HepG2 (cell line): ENCODE data around the gene REEP6. TPM values are rescaled to one million over a fixed set of nuclear protein-coding genes. Genes with fewer than 3 reads are reported as not detected.

Source experiments
- ATF2 ChIP-seq: sonication (generic); formaldehyde crosslinking; IDR thresholded peaks from 2 replicates; pipeline ENCODE4 v1.4.0; 2020; ENCODE audit warnings: missing genetic modification reagents
- CHCHD3 ChIP-seq: sonication (generic); formaldehyde crosslinking; IDR thresholded peaks from 2 replicates; pipeline ENCODE4 v1.8.0; 2022; ENCODE audit warnings: mild to moderate bottlenecking, missing genetic modification reagents, moderate library complexity
- CREB3 ChIP-seq: sonication (generic); formaldehyde crosslinking; IDR thresholded peaks from 2 replicates; pipeline ENCODE4 v1.5.0; 2020; ENCODE audit warnings: missing genetic modification reagents
- CTCF ChIP-seq: sonication (generic); formaldehyde crosslinking; IDR thresholded peaks from 2 replicates; pipeline ENCODE4 v1.5.0; 2020; ENCODE audit warnings: mild to moderate bottlenecking, missing genetic modification reagents, moderate library complexity
- PBX3 ChIP-seq: sonication (generic); formaldehyde crosslinking; IDR thresholded peaks from 2 replicates; pipeline ENCODE4 v1.8.1; 2023; ENCODE audit warnings: missing genetic modification reagents, inconsistent platforms, borderline replicate concordance
- ZNF33A ChIP-seq: sonication (generic); formaldehyde crosslinking; IDR thresholded peaks from 2 replicates; pipeline ENCODE4 v1.5.1; 2020; ENCODE audit warnings: missing genetic modification reagents, mild to moderate bottlenecking, moderate library complexity, borderline replicate concordance
- ZNF773 ChIP-seq: sonication (generic); formaldehyde crosslinking; IDR thresholded peaks from 2 replicates; pipeline ENCODE4 v1.4.0; 2020; ENCODE audit warnings: missing genetic modification reagents, borderline replicate concordance
- polyA plus RNA-seq, 8 experiments: library from polyadenylated mRNA; depleted of rRNA in 3 of 8; stranded (reverse) in 7 of 8; unstranded in 1 of 8; fragments of >200 nt; fragmentation: Illumina TruSeq in 4 of 8; extraction: Trizol in 4 of 8; gene quantifications; 2 replicates each; pipeline versions ENCODE4 v1.2.1 to v1.2.3, GENCODE V29; 2011 to 2016; ENCODE audit warnings: low read depth in 4 of 8, missing spikeins in 1 of 8, mixed read lengths in 1 of 8; ENCODE audit not compliant: insufficient read depth in 1 of 8
- total RNA-seq, 5 experiments: library from RNA; depleted of rRNA; stranded (reverse); fragments of >200 nt; fragmentation: Illumina TruSeq; extraction: Trizol; gene quantifications; 2 replicates each; pipeline ENCODE4 v1.2.3, GENCODE V29; 2016; ENCODE audit warnings: low read depth in 1 of 5

REEP6 gene
- total and polyA plus RNA-seq, 2 of the 13 experiments (the other 11 are each of a cell fraction or from before 2014, with no cell fraction given): 10.0 to 28.8 TPM

- TF ChIP-seq CHCHD3 (no peak), CTCF (CRISPR knock-in tag) (peak; percentile 29; the same call in 1 of the 2 replicates), ZNF773 (CRISPR knock-in tag) (no peak), CREB3 (CRISPR knock-in tag) (no peak), PBX3 (CRISPR knock-in tag) (no peak), ZNF33A (CRISPR knock-in tag) (no peak), ATF2 (CRISPR knock-in tag) (no peak)
Observed at GRCh38 chr19:1523412-1524286, 32.7 kb downstream of the REEP6 start, which contains the start of gene PLK5 (continued).
